NCI-H69 (cell line): ENCODE data around the gene SAMD9L.

Experiments used
- DNase-seq: peaks from one replicate; lab custom pipeline; 2025; lab: John Stamatoyannopoulos, UW

The SAMD9L gene

DNA sequence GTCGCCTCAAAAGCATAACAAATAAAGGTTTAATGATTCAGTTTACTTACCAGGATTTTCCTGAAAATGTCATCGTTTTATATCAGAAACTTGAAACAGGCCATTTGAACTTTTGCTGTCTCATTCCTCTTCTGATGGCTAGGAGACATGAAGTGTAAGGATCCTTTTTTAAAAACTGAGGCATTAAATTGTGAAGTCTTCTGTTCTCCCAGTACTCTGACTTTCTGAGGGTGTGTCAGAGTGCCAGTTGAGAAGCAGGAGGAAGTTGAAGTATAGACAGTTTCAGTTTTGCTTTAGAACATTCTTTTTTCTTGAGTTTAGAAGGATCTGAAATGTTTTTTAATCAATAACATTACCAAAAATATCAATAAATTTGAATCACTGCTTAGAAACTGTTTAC is at the start of gene SAMD9L:
TSS of gene SAMD9L (minus strand) at position 242 of the 400 bp plus-strand sequence. CDS start 12,414 bp downstream, outside the sequence.
- DNase-seq = peak; percentile 8

DNA sequence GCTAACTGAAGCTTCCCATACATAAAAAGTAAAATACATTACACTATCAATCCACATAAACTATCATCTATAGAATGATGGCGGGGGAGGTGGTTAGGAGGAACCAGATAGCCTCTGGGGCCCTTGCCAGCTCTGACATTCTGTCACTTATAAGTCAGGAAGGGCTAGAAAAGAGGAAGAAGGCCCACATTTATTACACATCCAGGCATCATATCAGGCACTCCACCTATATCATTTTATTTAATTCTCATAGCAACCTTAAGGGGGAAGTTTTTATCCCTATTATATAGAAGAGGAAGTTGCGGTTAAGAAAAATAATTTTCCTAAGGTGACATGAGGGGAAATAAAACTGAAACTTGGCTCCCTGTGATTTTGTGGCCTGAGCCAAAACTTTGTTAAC is 48.2 kb upstream of the SAMD9L start:
- DNase-seq = no peak

DNA sequence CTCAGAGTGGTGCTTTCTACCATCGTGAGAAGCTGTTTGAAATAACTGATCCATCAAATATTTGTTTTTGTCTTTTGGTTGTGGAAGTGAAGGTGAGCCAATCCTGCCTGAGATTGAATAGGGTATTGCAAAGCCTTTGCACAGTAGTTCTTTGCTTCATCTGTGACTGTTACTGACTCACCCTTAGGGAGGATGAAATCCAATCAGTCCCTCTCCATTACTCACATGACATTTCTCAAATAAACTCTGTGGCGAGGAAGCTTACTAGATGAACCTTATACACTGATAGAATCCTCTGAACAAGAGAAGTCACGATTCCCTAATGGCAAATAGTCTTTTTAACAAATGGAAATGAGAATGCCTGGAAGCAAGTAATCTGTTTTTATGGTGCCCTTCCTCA is 46.2 kb upstream of the SAMD9L start:
- DNase-seq = no peak

DNA sequence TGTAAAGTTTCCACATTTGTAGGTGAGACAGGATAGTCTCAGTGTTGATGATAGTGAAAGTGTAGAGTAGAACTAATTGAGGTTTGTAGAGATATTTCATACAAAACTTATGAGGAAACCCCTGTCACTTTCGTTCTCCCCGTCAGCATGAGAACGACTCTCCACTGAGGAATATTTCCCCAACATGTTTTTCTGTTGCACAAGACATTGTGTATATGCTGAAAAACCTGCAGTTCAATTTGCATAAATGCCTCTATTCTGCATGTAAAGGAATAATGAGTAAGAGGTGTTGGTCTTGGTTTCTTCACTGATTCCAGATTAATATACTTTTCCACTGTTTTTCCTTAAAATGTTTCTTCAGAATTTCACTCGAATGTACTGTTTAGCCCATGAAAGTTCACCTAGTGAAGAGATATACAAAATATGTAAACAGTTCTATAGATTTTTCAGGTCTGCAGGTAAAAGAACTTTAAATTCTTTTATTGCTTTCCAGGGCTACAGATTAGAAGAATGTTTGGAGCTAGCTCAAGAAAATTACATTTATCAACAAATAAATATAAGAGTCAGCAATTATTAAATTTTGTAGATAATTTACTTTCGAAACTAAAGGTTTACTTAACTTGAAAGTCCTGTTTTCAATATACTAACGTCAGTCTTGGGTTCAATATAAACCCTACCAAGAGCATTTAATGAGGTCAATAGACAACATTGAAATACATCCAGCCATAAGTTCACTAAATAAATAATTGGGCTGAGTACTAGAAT is 40.9 kb upstream of the SAMD9L start:
- DNase-seq = no peak

DNA sequence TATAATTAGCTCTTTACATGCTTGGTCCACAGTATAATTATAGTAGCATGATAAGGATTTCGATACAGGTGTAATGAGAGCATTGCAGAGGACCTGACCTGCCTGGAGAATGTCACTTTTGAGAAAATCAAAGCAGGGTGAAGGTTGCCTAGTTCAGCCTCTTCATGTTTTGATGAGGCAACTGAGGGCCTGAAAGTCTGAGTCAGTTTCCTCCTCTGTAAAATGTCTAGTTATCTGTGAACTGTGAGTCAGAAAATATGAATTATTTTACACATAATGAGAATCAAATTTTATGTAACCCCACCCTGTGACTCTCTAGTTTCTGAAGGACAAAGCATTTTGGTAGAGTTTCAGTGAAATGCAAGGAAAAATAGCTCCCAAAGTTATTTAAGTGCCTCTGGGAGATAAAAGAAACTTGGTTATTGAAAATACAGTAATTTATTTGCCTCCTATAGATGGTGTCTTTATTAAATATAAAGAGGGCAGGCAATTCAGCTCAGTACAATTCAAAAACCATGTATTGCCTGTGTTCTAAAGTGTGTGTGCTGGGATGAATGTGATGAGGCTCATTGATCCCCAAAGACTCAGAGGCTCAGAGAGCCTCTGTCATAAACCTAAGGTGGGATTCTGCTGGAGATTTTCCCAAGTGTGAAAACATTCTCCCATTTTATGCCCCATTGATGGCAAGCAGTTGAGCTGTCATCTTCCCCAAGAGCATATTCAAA is 37.3 kb upstream of the SAMD9L start:
- no peak for DNase-seq

DNA sequence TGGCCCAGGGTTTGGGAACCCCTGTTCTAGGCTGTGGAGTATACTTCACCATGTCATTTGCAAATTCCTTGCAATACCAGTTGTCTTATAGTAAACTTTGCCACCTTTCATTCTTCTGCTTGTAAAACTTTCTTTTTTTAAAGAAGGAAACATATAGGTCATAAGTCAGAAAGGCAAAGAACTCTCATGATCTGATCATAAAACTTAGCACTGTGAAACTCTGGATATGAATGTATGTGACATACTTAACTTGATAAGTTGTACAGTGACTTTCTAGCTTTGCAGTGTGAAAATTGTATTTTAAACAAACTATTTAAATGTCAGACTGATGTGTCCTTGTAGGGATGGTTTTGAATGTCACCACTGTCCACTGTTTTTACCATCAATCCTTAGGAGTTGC is 31.0 kb upstream of the SAMD9L start:
- DNase-seq = no peak

DNA sequence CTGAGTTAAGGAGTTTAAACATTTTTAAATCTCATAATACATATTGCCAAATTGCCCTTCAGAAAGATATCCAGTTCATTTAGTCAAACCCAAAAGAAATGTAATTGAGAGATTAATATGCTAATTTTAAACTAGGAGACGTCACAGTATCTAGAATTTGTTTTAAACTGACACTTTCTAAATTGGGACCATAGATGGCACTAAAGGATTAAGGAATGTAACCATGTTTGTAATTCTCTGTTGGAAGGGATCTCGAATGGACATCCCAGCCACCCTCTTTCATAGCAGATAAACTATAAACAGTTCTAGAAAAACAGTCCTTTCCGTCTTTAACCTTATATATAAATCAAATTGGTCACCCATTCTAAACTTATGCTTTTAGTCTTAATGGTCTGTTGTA is 30.0 kb upstream of the SAMD9L start:
- DNase-seq = peak; percentile 79

DNA sequence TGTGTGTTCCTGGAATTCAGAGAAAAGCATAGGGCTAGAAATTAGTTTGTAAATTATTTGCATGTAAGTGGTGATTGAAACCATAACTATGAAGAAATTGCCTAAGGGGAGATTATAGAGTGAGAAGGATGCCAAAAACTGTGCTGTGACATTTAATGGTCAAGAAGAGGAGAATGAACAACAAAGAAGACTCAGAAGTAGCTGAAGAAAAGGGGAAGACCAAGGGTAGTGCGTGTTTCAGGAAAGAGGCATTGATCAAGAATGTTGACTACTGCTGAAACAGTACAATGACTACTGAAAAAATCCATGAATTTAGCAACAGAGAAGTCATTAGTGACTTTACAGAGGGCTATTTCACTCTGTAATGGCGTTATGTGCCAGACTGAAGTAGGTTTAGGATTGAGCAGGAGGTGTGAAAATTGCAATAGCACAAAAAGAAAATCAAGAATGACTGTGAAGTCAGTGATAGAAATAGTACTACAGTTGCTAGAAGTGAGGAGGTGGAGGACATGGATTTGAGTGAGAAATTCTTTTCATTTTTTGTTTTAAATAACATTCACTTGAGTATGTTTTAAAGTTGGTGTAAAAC is 28.9 kb upstream of the SAMD9L start:
- no peak for DNase-seq

DNA sequence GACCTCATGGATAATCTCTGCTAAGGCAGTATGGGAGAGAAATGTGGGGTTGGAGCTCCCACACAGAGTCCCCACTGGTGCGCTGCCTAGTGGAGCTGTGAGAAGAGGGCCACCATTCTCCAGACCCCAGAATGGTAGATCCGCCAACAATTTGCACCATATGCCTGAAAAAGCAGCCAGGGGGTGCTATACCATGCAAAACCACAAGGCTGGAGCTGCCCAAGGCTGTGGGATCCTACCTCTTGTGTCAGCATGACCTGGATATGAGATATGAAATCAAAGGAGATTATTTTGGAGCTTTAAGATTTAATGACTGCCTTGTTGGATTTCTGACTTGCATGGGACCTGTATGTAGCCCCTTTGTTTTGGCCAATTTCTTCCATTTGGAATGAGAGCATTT is 27.0 kb upstream of the SAMD9L start:
- peak; percentile 33 for DNase-seq

DNA sequence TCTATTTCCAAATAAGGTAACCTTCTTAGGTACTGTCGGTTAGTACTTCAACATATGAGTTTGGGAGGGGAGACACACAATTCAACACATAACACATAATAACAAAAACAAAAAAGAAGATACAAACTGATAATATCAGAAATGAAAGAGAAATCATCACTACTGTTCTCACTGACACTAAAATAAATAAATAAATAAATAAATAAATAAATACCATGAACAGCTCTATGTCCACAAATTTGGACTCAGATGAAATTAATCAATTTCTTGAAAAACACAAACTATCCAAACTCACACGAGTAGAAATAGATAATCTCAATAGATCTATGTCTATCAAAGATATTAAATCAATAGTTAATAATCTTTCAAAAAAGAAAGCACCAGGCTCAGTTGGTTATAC is 24.5 kb upstream of the SAMD9L start:
- DNase-seq = no peak

DNA sequence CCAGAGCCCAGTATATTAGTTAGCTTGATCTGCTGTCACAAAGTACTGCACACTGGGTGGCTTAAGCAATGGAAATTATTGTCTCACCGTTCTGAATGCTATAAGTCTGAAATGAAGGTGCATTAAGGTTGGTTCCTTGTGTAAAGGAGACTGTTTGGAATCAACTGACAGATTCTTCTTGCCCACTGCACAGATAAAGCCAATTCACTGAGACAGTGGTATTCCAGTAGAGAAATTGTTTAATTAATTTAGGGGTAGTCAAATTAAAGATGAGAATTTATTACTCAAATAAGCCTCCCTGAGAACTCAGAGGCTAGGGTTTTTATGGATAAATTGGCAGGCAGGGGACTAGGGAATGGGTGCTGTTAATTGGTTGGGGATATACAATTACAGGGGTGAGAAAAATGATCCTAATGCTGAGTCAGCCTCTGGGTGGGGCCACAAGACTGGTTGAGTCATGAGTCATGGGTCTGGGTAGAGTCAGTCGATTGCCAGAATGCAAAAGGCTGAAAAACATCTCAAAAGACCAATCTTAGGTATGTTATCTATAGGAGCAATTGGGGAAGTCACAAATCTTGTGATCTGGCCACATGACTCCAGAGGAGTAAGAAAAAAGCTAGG is 23.5 kb upstream of the SAMD9L start:
- DNase-seq = peak; percentile 10

DNA sequence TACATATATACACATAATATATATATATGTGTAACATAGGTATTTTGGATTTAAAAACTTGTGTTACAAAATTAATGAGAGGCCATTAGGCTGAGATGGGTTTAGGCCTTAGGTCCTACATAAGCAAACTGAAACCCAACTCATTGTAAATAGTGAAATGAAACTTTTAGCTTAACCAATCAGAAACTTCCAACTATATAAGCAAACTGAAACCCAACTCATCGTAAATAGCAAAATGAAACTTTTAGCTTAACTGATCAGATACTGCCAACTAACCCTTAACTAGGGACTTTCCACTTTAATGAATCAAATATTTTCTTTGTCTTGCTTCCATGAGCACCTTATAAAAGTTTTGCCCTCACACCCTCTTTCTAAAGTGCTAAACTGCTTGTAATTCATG is 17.3 kb upstream of the SAMD9L start:
- no peak for DNase-seq

DNA sequence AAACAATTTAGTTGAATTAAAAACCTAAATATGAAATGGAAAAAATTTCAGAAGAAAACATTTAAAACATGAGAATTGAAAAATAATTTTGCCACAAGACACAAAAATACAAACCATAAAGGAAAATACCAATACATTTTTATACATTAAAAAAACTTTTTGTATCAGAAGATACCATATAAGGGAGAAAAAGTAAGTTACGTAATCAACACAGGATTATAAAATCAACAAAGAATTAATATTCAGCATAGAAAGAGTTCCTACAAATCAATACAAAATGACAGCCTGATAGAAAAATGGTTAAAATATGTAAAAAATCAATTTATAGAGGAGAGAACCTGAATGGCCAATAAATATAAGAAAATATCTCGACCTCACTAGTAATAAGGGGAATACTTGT is 16.6 kb upstream of the SAMD9L start:
- DNase-seq = no peak

DNA sequence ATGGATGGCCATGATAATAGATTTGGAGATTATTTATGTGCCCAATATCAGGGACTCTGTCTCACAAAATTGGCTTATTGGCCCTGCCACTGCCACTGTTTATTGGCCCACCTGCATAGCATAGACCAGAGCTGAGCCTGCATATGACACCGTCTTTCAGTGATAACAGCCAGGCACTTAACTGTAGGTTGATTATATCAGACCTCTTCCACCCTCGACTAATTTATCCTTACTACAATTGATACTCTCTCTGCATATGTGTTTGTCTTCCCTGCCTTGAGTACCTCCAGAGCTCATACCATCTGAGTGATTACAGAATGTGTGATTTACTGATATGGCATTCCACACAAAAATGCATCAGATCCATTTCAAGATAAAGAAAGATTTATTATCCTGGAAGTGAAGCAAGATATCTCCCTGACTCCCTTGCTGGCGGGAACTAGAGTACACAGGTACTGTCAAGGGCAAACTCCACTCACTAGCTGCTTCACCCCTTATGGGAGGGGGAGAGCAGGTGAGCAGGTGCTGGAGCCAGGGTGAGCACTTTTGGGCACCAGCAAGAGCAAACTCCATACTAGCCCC is 13.1 kb upstream of the SAMD9L start:
- DNase-seq = no peak

DNA sequence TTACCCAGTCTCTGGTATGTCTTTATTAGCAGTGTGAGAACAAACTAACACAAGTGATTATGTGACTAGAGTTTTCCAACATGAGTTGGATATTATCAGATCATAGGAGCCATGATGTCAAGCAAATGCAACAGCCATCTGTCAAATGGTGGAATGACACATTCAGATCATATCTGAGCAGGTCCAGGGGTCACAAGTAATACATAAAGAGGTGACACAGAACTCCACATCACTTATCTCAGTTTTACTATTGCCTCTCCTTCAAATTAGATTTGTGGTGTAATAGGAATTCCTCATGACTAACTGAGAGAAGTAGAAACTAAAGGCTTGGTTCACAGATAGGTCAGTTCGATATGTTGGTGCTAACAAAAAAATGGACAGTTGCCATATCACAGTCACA is 12.2 kb upstream of the SAMD9L start:
- DNase-seq = no peak

DNA sequence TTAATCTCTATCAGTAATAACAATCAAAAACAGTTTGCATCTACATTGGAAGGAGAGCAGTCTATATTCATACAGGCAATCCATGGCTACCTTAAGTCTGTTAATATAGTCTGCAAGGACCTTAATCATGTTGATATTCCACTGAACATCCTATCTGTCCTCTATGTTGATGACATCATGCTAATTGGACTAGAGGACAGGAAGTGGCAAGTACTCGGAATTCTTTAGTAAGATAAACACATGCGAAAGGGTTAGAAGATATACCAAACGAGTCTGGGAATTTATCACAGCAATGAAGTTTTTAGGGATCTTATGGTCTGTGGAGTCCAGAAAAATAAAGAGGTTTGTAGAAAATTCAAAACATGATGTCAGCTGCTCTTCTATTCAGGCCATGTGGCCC is 11.3 kb upstream of the SAMD9L start:
- DNase-seq = no peak

DNA sequence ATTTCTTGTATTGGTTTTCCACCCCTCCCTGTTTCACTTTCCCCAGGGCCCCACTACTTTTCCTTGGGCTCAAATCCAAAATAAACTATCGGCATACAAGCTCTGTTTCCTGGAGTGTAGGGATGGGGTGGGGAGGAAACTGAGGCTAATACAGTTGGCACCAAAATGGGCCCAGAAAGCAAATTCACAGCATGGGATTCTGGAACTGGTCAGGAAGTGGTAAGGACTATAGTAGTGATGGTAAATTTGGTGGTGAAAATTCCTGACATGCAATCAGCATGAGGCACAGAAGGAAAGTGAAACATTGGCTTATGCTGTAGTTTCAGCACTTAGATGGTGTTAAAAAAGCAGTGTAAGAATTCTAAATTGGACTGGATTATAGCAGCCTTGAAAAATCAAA is 8.7 kb upstream of the SAMD9L start:
- no peak for DNase-seq

DNA sequence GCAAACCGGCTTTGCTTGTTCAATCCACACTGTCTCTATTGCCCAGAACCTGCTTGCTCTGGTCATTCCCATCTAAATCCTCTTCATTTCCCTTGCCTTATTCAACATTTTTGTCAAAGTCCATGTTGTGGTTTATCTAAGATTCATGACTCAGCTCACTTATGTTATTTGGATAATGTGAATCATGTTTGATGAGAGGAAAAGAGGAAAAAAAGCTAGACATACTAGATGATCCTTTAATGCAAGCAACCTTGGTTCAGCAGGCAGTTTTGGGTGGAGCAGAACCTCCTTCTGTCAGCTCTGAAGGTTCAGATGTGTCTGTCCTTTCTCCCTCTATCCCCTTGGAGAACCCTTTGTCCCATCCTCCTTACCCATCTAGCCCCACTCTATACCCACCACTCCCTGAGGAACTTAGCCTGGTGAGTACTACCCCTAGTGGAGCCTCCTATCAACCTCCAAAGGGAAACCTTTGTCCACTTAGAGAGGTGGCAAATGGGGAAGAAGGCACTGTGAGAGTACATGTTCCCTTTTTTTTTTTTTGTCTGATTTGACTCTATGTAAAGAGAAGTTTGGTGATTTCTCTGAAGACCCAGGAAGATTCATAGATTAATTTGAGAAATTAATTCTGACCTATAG is 2.1 kb upstream of the SAMD9L start:
- DNase-seq = no peak

DNA sequence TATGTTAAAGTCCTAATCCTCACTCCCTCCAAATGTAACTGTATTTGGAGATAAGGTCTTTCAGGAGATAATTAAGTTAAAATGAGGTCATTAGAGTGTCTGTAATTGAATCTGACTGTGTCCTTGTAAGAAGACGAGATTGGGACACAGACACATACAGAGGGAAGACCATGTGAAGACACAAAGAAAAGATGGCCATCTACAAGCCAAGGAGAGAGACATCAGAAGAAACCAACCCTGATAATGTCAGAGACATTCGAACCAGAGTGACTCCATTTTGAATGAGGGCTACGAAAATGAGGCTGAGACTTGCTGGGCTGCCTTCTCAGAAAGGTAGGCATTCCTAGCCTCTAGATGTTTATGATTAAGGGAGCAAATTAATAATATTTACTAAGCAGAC is 542 bp upstream of the SAMD9L start:
- no peak for DNase-seq

DNA sequence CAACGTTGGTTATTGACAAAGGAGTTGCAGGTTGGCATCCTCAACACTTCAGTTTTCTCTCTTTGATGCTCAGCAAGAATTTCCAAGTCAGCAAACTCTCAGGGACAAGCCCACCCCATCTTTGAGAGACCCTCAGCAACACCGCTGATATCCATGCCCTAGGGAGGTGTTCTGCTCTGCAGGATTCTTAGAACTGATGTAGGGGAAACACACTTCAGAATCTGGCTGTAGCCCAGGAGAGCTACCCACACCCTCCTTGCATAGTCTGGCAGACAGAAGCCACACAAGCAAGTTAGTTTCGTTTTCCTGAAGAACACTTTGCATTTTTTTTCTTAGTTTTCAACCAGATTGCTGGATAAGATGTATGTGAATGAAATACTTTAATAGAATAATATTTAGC is 822 bp downstream of the SAMD9L start:
- peak; percentile 46 for DNase-seq

DNA sequence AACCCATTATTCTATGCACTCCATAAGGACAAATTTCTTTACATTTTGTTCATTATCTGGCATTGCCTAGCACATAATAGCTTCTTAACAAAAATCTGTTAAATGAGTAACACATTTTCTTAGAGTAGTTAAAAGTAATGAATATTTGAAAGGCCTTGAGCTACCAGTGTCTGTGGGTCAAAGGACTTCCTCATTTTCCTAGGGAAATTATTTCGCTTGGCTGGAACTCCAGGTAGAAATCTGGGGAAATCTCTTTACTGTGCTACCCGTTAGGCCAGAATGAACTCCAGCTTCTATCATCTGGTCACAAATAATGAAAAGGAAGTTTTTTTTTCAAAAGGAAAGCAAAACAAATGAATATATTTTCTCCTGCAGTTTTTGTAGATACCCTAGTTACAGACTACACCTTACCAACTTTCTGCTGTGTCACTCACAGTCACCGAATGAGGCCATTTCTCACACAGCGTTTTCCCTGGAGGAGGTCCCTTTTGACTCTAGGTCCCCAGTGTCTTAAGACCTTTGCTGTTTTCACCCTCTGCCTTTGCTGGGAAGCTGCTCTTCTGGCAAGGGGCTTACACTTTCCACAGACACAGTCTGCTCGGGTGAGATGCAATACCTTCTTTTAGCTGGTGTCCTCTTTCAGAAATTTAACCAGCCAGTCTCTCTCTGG is 1.6 kb downstream of the SAMD9L start:
- DNase-seq = no peak
